ENCODE data around the gene PLPPR2.

DNA sequence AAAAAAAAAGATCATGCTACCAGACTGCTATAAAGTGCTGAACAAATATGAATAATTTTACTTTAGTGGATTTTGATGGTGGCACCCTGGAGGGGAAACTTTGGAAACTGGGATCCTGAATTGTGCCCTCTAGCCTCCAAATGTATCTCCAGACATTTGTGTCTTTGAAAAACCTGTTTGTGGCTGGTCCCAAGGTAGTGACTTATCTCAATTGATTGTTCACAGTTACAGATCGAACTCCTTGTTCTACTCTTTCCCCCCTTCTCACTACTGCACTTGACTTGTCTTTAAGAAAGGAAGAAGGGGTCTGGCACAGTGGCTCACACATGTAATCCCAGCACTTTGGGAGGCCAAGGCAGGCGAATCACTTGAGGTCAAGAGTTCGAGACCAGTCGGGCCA, 53.4 kb downstream of the PLPPR2 start:
- TF ChIP-seq TEAD4 (CRISPR knock-in tag; IDR thresholded peaks at IDR 0.05) (no peak), ZBTB21 (CRISPR knock-in tag; IDR thresholded peaks at IDR 0.05; ENCODE audit: borderline replicate concordance) (no peak)

Data from WTC11 (cell line).